Choroid plexus epithelial cell (primary cell): Measurements from ENCODE around the gene ARHGAP8.

ENCODE experiments used
- DNase-seq: peaks from one replicate; pipeline ENCODE4 v3.0.0-alpha.2; 2010; ENCODE audit warnings: low read depth
- H3K4me3 ChIP-seq: 2 replicates; pipeline ENCODE4 v1.5.1; 2011; ENCODE audit warnings: low read depth, mild to moderate bottlenecking, control low read depth, low read length, moderate library complexity
- CTCF ChIP-seq: conservative IDR thresholded peaks from 2 replicates; pipeline ENCODE4 v1.5.1; 2011; ENCODE audit warnings: low read depth, mild to moderate bottlenecking, control low read depth, inconsistent platforms, low read length, moderate library complexity

The ARHGAP8 gene

GRCh38 chr22:44714703-44715350 is 37.5 kb upstream of the ARHGAP8 start:
- DNase-seq, result no peak
- no peak for TF ChIP-seq CTCF
- no peak overlapping the region for H3K4me3 ChIP-seq

- no peak for DNase-seq
- no peak for TF ChIP-seq CTCF
Observed at GRCh38 chr22:44718418-44718817, 34.0 kb upstream of the ARHGAP8 start.

GRCh38 chr22:44719586-44720368 is 32.6 kb upstream of the ARHGAP8 start:
- DNase-seq, result no peak
- no peak overlapping the region for H3K4me3 ChIP-seq
- TF ChIP-seq CTCF, result no peak

More at GRCh38 chr22:44718418-44718817, 34.0 kb upstream of the ARHGAP8 start:
- H3K4me3 ChIP-seq, result no peak overlapping the region

GRCh38 chr22:44721213-44721612 is 31.2 kb upstream of the ARHGAP8 start:
- H3K4me3 ChIP-seq, result no peak overlapping the region
- DNase-seq, result peak; percentile 88
- TF ChIP-seq CTCF, result no peak

- no peak overlapping the region for H3K4me3 ChIP-seq
- no peak for TF ChIP-seq CTCF
- DNase-seq, result no peak
Observed at GRCh38 chr22:44722611-44723010, 29.8 kb upstream of the ARHGAP8 start.

GRCh38 chr22:44723801-44724200 is 28.6 kb upstream of the ARHGAP8 start:
- no peak for TF ChIP-seq CTCF
- peak; percentile 58 for DNase-seq
- no peak overlapping the region for H3K4me3 ChIP-seq
